Measurements from ENCODE around the gene PUS1. TPM values are rescaled to one million over a fixed set of nuclear protein-coding genes. Genes with fewer than 3 reads are reported as not detected.

Gene PUS1
- total and polyA plus RNA-seq, 10 of the 15 experiments (the other 5 are each of a cell fraction or from before 2014, with no cell fraction given), result 1.3 to 74.2 (median 25.4) TPM

DNA sequence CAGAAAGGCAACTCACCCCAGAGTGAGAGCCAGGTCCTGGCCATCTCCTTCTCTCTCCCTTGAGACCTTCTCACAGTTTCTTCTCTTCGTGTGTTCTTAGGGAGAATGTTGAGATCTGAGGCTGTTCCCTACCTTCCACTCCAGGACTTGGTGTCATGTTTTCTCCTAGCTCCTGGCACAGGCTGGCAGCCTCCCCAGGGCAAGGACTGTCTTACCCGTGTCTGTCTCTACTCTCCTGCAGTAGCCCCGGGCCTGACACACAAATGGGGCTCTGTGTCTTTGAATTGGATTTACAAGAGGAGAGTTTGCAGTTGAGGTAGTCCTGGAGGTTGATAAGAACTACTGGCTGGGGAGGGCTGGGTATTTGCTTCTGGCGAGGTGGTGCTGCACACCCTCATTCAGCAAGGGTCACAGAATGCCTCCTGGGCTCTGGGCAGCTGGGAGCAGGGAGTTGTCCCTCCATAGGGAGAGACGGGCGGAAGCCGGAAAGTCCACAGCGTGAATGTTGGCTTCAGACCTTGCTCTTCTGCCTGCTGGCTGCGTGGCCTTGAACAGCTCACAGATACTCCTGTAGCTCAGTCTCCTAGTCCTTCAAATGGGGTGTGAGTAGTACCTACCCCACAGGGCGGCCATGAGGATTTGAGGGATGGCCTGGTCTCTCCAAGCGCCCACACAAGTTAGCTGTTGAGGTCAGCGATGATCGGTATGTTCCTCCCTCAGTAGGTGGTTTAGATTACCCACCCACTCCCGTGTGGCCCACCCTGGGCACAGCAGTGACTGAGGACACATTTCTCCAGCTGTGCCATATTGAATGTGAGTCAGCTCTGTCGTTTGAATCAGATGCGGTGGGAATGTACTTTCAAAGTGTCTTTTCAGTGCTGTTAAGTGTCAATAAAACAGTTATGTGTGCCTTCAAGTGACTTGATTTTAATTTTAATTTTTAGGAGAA lies 30.8 kb downstream of the PUS1 start:
- in situ Hi-C loops (cut with MboI), result no loop called here
- POLR2A ChIA-PET, result no interaction called here
- TF ChIP-seq SREBF2 (IDR thresholded peaks at IDR 0.05; ENCODE audit: low read length), result no peak
- TF ChIP-seq, protein P1, sequence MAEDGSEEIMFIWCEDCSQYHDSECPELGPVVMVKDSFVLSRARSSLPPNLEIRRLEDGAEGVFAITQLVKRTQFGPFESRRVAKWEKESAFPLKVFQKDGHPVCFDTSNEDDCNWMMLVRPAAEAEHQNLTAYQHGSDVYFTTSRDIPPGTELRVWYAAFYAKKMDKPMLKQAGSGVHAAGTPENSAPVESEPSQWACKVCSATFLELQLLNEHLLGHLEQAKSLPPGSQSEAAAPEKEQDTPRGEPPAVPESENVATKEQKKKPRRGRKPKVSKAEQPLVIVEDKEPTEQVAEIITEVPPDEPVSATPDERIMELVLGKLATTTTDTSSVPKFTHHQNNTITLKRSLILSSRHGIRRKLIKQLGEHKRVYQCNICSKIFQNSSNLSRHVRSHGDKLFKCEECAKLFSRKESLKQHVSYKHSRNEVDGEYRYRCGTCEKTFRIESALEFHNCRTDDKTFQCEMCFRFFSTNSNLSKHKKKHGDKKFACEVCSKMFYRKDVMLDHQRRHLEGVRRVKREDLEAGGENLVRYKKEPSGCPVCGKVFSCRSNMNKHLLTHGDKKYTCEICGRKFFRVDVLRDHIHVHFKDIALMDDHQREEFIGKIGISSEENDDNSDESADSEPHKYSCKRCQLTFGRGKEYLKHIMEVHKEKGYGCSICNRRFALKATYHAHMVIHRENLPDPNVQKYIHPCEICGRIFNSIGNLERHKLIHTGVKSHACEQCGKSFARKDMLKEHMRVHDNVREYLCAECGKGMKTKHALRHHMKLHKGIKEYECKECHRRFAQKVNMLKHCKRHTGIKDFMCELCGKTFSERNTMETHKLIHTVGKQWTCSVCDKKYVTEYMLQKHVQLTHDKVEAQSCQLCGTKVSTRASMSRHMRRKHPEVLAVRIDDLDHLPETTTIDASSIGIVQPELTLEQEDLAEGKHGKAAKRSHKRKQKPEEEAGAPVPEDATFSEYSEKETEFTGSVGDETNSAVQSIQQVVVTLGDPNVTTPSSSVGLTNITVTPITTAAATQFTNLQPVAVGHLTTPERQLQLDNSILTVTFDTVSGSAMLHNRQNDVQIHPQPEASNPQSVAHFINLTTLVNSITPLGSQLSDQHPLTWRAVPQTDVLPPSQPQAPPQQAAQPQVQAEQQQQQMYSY (CRISPR knock-in tag; IDR thresholded peaks at IDR 0.05), result no peak
- TF ChIP-seq ZNF384 (IDR thresholded peaks at IDR 0.05; ENCODE audit: borderline replicate concordance, low read depth, low read length), result no peak
- no peak for TF ChIP-seq JUNB (IDR thresholded peaks at IDR 0.05)
- TF ChIP-seq BACH1 (IDR thresholded peaks at IDR 0.05; ENCODE audit: borderline replicate concordance), result no peak
- no peak for TF ChIP-seq BCL11A (IDR thresholded peaks at IDR 0.05; ENCODE audit: low read depth, low read length)
- no peak for TF ChIP-seq CREM (IDR thresholded peaks at IDR 0.05; ENCODE audit: low read depth)
- no peak for TF ChIP-seq MTA3 (IDR thresholded peaks at IDR 0.05; ENCODE audit: borderline replicate concordance, low read length)
- TF ChIP-seq, protein P2, sequence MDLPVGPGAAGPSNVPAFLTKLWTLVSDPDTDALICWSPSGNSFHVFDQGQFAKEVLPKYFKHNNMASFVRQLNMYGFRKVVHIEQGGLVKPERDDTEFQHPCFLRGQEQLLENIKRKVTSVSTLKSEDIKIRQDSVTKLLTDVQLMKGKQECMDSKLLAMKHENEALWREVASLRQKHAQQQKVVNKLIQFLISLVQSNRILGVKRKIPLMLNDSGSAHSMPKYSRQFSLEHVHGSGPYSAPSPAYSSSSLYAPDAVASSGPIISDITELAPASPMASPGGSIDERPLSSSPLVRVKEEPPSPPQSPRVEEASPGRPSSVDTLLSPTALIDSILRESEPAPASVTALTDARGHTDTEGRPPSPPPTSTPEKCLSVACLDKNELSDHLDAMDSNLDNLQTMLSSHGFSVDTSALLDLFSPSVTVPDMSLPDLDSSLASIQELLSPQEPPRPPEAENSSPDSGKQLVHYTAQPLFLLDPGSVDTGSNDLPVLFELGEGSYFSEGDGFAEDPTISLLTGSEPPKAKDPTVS (IDR thresholded peaks at IDR 0.05; ENCODE audit: low read depth, low read length), result no peak
- no peak for TF ChIP-seq MXI1 (IDR thresholded peaks at IDR 0.05; ENCODE audit: low read depth, low read length)
- TF ChIP-seq, protein P3, sequence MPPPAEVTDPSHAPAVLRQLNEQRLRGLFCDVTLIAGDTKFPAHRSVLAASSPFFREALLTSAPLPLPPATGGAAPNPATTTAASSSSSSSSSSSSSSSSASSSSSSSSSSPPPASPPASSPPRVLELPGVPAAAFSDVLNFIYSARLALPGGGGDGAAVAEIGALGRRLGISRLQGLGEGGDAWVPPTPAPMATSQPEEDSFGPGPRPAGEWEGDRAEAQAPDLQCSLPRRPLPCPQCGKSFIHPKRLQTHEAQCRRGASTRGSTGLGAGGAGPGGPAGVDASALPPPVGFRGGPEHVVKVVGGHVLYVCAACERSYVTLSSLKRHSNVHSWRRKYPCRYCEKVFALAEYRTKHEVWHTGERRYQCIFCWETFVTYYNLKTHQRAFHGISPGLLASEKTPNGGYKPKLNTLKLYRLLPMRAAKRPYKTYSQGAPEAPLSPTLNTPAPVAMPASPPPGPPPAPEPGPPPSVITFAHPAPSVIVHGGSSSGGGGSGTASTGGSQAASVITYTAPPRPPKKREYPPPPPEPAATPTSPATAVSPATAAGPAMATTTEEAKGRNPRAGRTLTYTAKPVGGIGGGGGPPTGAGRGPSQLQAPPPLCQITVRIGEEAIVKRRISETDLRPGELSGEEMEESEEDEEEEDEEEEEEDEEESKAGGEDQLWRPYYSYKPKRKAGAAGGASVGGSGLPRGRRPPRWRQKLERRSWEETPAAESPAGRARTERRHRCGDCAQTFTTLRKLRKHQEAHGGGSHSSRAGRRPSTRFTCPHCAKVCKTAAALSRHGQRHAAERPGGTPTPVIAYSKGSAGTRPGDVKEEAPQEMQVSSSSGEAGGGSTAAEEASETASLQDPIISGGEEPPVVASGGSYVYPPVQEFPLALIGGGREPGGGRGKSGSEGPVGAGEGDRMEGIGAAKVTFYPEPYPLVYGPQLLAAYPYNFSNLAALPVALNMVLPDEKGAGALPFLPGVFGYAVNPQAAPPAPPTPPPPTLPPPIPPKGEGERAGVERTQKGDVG (CRISPR knock-in tag; IDR thresholded peaks at IDR 0.05), result no peak
- TF ChIP-seq, protein P4, sequence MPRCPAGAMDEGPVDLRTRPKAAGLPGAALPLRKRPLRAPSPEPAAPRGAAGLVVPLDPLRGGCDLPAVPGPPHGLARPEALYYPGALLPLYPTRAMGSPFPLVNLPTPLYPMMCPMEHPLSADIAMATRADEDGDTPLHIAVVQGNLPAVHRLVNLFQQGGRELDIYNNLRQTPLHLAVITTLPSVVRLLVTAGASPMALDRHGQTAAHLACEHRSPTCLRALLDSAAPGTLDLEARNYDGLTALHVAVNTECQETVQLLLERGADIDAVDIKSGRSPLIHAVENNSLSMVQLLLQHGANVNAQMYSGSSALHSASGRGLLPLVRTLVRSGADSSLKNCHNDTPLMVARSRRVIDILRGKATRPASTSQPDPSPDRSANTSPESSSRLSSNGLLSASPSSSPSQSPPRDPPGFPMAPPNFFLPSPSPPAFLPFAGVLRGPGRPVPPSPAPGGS (IDR thresholded peaks at IDR 0.05; ENCODE audit: borderline replicate concordance, insufficient read depth, low read depth, low read length, poor library complexity, severe bottlenecking), result no peak

More for the DNA sequence above, 30.8 kb downstream of the PUS1 start:
- no peak for ATAC-seq
- peaks cover 0 to 2% of the 10 kb centered on the region in 2 experiments; a peak in 3 of 4 replicates for H3K36me3 ChIP-seq (ENCODE audit: control insufficient read depth in 2 of 2, insufficient read depth in 2 of 2, low read length in 1 of 2)
- H3K79me2 ChIP-seq (ENCODE audit: control insufficient read depth, insufficient read depth, low read length), result peaks cover 37% of the 10 kb centered on the region
- peaks cover 6% of the 10 kb centered on the region; the same call in 1 of the 2 replicates for H4K20me1 ChIP-seq (ENCODE audit: control insufficient read depth, insufficient read depth)
- SMC1A ChIA-PET (ENCODE audit: uncharacterized antibody, unreplicated experiment), result no interaction called here
- WGBS (ENCODE audit: insufficient coverage, insufficient replicate concordance, low lambda C conversion rate, missing lambda C conversion rate), result 93% methylated on average over 16 of the region's 16 CpGs
- BruUV-seq (replicated peaks), result no TSS peak
- CTCF ChIA-PET, result interaction anchor here (0.5 to 1.0 kb wide), 2 partner anchors 71 to 113 kb away, joined by 3 read pairs; no protein-coding TSS in a partner anchor
- no peaks in the 10 kb centered on the region for H3K27me3 ChIP-seq (replicated peaks in 1 of 2; ENCODE audit: control insufficient read depth in 2 of 2, insufficient read depth in 2 of 2, low read length in 1 of 2)
- no peak overlapping the region for H3K4me2 ChIP-seq (ENCODE audit: control insufficient read depth, insufficient read depth)
- FAIRE-seq, result no peak
- RAD21 ChIA-PET (ENCODE audit: unreplicated experiment), result no interaction called here
- no peak overlapping the region for H3K9ac ChIP-seq (ENCODE audit: control insufficient read depth, insufficient read depth, low read length)
- intact Hi-C loops (cut with micrococcal nuclease; ENCODE audit: unreplicated experiment), result loop anchor here (10.0 kb wide), 1 partner anchor 185 kb away; no protein-coding TSS in a partner anchor
- no peaks in the 10 kb centered on the region for H3K4me1 ChIP-seq (ENCODE audit: control insufficient read depth, insufficient read depth, low read length)
- no peak overlapping the region for H3K27ac ChIP-seq (ENCODE audit: control insufficient read depth, insufficient read depth)
- no peak overlapping the region for H3K4me3 ChIP-seq
- no peak overlapping the region for H2AFZ ChIP-seq (ENCODE audit: control insufficient read depth, low read depth, low read length)
- no peaks in the 10 kb centered on the region for H3K9me3 ChIP-seq (replicated peaks; ENCODE audit: control insufficient read depth, insufficient read depth, low read length)
- DNase-seq (ENCODE audit: low read depth, low spot score), result no peak

All from GM12878 (cell line).